WERI-Rb-1 (cell line): ENCODE measurements around the gene CUX1.

ENCODE experiments used
- DNase-seq: peaks from one replicate; pipeline ENCODE4 v3.0.0-alpha.2; 2020
- H3K27ac ChIP-seq: fragments of 250-450 bp; sonication (Bioruptor Pico); 2 replicates; pipeline ENCODE4 v1.5.1; 2020; ENCODE audit warnings: mild to moderate bottlenecking, moderate library complexity
- H3K27me3 ChIP-seq: fragments of 250-450 bp; sonication (Bioruptor Pico); 2 replicates; pipeline ENCODE4 v1.5.1; 2021; ENCODE audit warnings: mild to moderate bottlenecking, low read depth, moderate library complexity; ENCODE audit not compliant: insufficient read depth, severe bottlenecking
- H3K36me3 ChIP-seq: fragments of 250-450 bp; sonication (Bioruptor Pico); 2 replicates; pipeline ENCODE4 v1.5.1; 2020; ENCODE audit warnings: mild to moderate bottlenecking, moderate library complexity
- H3K4me3 ChIP-seq: 2 replicates; pipeline ENCODE4 v1.5.1; 2011; ENCODE audit warnings: low read depth, mild to moderate bottlenecking, control low read depth, low read length
- H3K9me3 ChIP-seq: fragments of 250-450 bp; sonication (Bioruptor Pico); 2 replicates; pipeline ENCODE4 v1.5.1; 2021; ENCODE audit warnings: mild to moderate bottlenecking, moderate library complexity; ENCODE audit not compliant: severe bottlenecking
- CTCF ChIP-seq: IDR thresholded peaks from 2 replicates; pipeline ENCODE4 v1.5.1; 2011; ENCODE audit warnings: low read depth, mild to moderate bottlenecking, control low read depth, inconsistent platforms, low read length

CUX1 gene

GRCh38 chr7:102093599-102094315 lies 276.3 kb downstream of the CUX1 start:
- Histone ChIP-seq H3K27me3 (no peaks in the 10 kb centered on the region), H3K36me3 (peaks cover 4% of the 10 kb centered on the region; the same call in 1 of the 2 replicates), H3K27ac (no peak overlapping the region), H3K4me3 (no peak overlapping the region), H3K9me3 (no peaks in the 10 kb centered on the region)
- no peak for DNase-seq
- TF ChIP-seq CTCF, result no peak

- Histone ChIP-seq H3K27ac (no peak overlapping the region), H3K9me3 (no peaks in the 10 kb centered on the region), H3K27me3 (no peaks in the 10 kb centered on the region), H3K4me3 (no peak overlapping the region), H3K36me3 (peaks cover 6% of the 10 kb centered on the region; the same call in 1 of the 2 replicates)
- no peak for TF ChIP-seq CTCF
- DNase-seq, result no peak
Observed at GRCh38 chr7:102094316-102094650, 276.9 kb downstream of the CUX1 start.

- peaks cover 10% of the 10 kb centered on the region for H3K36me3 ChIP-seq
- TF ChIP-seq CTCF, result no peak
Observed at GRCh38 chr7:102095321-102096011, 278.0 kb downstream of the CUX1 start.

GRCh38 chr7:102096012-102096332 lies 278.5 kb downstream of the CUX1 start:
- TF ChIP-seq CTCF, result no peak
- no peaks in the 10 kb centered on the region for H3K9me3 ChIP-seq
- no peak overlapping the region for H3K27ac ChIP-seq
- DNase-seq, result no peak
- H3K27me3 ChIP-seq, result no peaks in the 10 kb centered on the region
- peaks cover 11% of the 10 kb centered on the region for H3K36me3 ChIP-seq
- no peak overlapping the region for H3K4me3 ChIP-seq

More at GRCh38 chr7:102095321-102096011, 278.0 kb downstream of the CUX1 start:
- no peak for DNase-seq
- no peak overlapping the region for H3K27ac ChIP-seq
- H3K4me3 ChIP-seq, result no peak overlapping the region
- no peaks in the 10 kb centered on the region for H3K9me3 ChIP-seq
- no peaks in the 10 kb centered on the region for H3K27me3 ChIP-seq

- TF ChIP-seq CTCF, result no peak
- no peak for DNase-seq
- Histone ChIP-seq H3K27me3 (no peaks in the 10 kb centered on the region), H3K9me3 (no peaks in the 10 kb centered on the region), H3K36me3 (peaks cover 14% of the 10 kb centered on the region), H3K4me3 (no peak overlapping the region), H3K27ac (no peak overlapping the region)
Observed at GRCh38 chr7:102096706-102097427, 279.4 kb downstream of the CUX1 start.
